Panc1 (cell line): ENCODE results near the gene VAMP2. TPM values are rescaled to one million over a fixed set of nuclear protein-coding genes. Genes with fewer than 3 reads are reported as not detected.

ENCODE experiments used
- ATAC-seq: fragments of 200-7000 bp; cut with Tn5 transposase; 2 replicates; pipeline ENCODE4 v1.9.1; 2020; ENCODE audit warnings: mild to moderate bottlenecking, moderate library complexity
- BruUV-seq: library from RNA; stranded (reverse); fragments of 400-500 nt; replicated peaks from 2 replicates; lab custom pipeline; 2021; lab: Mats Ljungman, UMichigan
- CTCF ChIA-PET: fragments of 300-600 bp; sonication (Branson Sonifier 250); formaldehyde crosslinking; loops from one replicate; lab custom pipeline; 2022; ENCODE audit warnings: antibody characterized with exemption; lab: Charles Lee
- POLR2A ChIA-PET: fragments of 300-600 bp; sonication (Branson Sonifier 250); formaldehyde crosslinking; loops from one replicate; lab custom pipeline; 2022; ENCODE audit warnings: antibody characterized with exemption; lab: Charles Lee
- DNase-seq: peaks from one replicate; pipeline ENCODE4 v3.0.0-alpha.2; 2010; ENCODE audit warnings: low read depth, low spot score
- H3K27ac ChIP-seq: 2 replicates; pipeline ENCODE4 v1.5.1; 2011; ENCODE audit warnings: mild to moderate bottlenecking, low read length, inconsistent platforms
- H3K27me3 ChIP-seq: fragments of 200-500 bp; sonication (Bioruptor generic); 2 replicates; pipeline ENCODE4 v1.6.0; 2014; ENCODE audit warnings: low read length, inconsistent platforms; ENCODE audit not compliant: control insufficient read depth, insufficient read depth
- H3K36me3 ChIP-seq: fragments of 200-500 bp; sonication (Bioruptor generic); 2 replicates; pipeline ENCODE4 v1.5.1; 2014; ENCODE audit warnings: inconsistent platforms, mild to moderate bottlenecking, low read length, moderate library complexity; ENCODE audit not compliant: control insufficient read depth, insufficient read depth
- H3K4me1 ChIP-seq: 2 replicates; pipeline ENCODE4 v1.5.1; 2011; ENCODE audit warnings: inconsistent platforms, mild to moderate bottlenecking, low read length, moderate library complexity; ENCODE audit not compliant: control insufficient read depth, insufficient read depth
- H3K4me3 ChIP-seq, 2 experiments: 2 replicates each; pipeline ENCODE4 v1.5.1; 2011 to 2012; ENCODE audit warnings: low read depth in 2 of 2, low read length in 2 of 2, mild to moderate bottlenecking in 2 of 2, inconsistent platforms in 1 of 2, moderate library complexity in 1 of 2
- H3K9me3 ChIP-seq: fragments of 200-500 bp; sonication (Bioruptor generic); 2 replicates; pipeline ENCODE4 v1.5.1; 2014; ENCODE audit warnings: low read depth, mild to moderate bottlenecking, inconsistent platforms, low read length, moderate library complexity; ENCODE audit not compliant: control insufficient read depth, insufficient read depth
- POLR2AphosphoS5 ChIP-seq: IDR thresholded peaks from 2 replicates; pipeline ENCODE4 v1.6.1; 2012; ENCODE audit warnings: mild to moderate bottlenecking, low read depth, low read length, moderate library complexity
- SIN3A ChIP-seq: IDR thresholded peaks from 2 replicates; pipeline ENCODE4 v1.6.1; 2012; ENCODE audit warnings: low read depth, mild to moderate bottlenecking, low read length, moderate library complexity, borderline replicate concordance; ENCODE audit not compliant: insufficient read depth
- TCF7L2 ChIP-seq: IDR thresholded peaks from 2 replicates; pipeline ENCODE4 v1.6.1; 2011; ENCODE audit warnings: mild to moderate bottlenecking, low read depth, low read length, inconsistent platforms
- in situ Hi-C: cut with HindIII; loops from 2 replicates; pipeline ENCODE4 v1.10.0; 2016; ENCODE audit warnings: low sequenced_read_pairs, low pct_unique_long_range_greater_than_20kb
- intact Hi-C: fragments of 100-400 bp; cut with micrococcal nuclease; formaldehyde crosslinking; loops from one replicate; pipeline ENCODE4 v1.10.0; 2022; ENCODE audit not compliant: unreplicated experiment
- total RNA-seq: library from RNA; stranded (reverse); gene quantifications from one replicate; pipeline ENCODE4 v1.2.1, GENCODE V29; 2021; ENCODE audit not compliant: unreplicated experiment
- TF ChIP-seq, protein P1 (sequence below), 2 experiments: IDR thresholded peaks; 2 replicates each; pipeline ENCODE4 v1.6.1; 2011 to 2012; ENCODE audit warnings: low read depth in 2 of 2, control low read depth in 1 of 2, low read length in 1 of 2, mild to moderate bottlenecking in 1 of 2, moderate library complexity in 1 of 2; ENCODE audit not compliant: insufficient read depth in 1 of 2
- TF ChIP-seq, protein P2 (sequence below): fragments of 450-650 bp; IDR thresholded peaks from 2 replicates; pipeline ENCODE4 v1.5.1; 2017; ENCODE audit warnings: mild to moderate bottlenecking

Gene VAMP2
- total RNA-seq, 1 experiment from 2014 or later, result 28.6 TPM

DNA sequence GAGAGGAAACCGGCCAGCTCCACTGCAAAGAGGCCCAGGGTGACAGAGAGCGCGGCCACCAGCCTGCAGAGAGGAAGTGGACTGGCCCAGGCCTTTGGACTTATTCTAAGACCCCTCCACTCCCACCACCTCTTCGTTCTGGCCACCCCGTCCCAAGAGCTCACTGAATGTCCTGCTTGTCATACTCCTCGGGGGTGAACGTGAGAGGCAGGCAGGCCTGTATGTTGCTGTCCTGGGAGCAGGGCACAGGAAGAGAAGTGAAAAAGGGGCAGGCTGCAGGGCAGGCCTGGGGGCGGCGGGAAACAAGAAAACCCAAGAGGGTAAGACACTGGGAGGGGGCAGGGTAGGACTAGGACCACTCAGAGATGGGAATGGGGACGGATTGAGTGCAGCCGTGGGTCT is 13.0 kb upstream of the VAMP2 start:
- no peaks in the 10 kb centered on the region for H3K9me3 ChIP-seq
- peak; percentile 10 for ATAC-seq
- no TSS peak for BruUV-seq
- peak overlapping the region; percentile 96 for H3K27ac ChIP-seq
- no peak for DNase-seq
- H3K4me3 ChIP-seq, result peak overlapping the region; percentile 58 to 66
- intact Hi-C loops (no loop called here), in situ Hi-C loops (no loop called here)
- no peaks in the 10 kb centered on the region for H3K36me3 ChIP-seq
- TF ChIP-seq, protein P1, sequence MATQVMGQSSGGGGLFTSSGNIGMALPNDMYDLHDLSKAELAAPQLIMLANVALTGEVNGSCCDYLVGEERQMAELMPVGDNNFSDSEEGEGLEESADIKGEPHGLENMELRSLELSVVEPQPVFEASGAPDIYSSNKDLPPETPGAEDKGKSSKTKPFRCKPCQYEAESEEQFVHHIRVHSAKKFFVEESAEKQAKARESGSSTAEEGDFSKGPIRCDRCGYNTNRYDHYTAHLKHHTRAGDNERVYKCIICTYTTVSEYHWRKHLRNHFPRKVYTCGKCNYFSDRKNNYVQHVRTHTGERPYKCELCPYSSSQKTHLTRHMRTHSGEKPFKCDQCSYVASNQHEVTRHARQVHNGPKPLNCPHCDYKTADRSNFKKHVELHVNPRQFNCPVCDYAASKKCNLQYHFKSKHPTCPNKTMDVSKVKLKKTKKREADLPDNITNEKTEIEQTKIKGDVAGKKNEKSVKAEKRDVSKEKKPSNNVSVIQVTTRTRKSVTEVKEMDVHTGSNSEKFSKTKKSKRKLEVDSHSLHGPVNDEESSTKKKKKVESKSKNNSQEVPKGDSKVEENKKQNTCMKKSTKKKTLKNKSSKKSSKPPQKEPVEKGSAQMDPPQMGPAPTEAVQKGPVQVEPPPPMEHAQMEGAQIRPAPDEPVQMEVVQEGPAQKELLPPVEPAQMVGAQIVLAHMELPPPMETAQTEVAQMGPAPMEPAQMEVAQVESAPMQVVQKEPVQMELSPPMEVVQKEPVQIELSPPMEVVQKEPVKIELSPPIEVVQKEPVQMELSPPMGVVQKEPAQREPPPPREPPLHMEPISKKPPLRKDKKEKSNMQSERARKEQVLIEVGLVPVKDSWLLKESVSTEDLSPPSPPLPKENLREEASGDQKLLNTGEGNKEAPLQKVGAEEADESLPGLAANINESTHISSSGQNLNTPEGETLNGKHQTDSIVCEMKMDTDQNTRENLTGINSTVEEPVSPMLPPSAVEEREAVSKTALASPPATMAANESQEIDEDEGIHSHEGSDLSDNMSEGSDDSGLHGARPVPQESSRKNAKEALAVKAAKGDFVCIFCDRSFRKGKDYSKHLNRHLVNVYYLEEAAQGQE (IDR thresholded peaks at IDR 0.05; ENCODE audit: insufficient read depth in 1 of 2, low read depth in 2 of 2, low read length in 1 of 2), result no peak
- TF ChIP-seq, protein P2, sequence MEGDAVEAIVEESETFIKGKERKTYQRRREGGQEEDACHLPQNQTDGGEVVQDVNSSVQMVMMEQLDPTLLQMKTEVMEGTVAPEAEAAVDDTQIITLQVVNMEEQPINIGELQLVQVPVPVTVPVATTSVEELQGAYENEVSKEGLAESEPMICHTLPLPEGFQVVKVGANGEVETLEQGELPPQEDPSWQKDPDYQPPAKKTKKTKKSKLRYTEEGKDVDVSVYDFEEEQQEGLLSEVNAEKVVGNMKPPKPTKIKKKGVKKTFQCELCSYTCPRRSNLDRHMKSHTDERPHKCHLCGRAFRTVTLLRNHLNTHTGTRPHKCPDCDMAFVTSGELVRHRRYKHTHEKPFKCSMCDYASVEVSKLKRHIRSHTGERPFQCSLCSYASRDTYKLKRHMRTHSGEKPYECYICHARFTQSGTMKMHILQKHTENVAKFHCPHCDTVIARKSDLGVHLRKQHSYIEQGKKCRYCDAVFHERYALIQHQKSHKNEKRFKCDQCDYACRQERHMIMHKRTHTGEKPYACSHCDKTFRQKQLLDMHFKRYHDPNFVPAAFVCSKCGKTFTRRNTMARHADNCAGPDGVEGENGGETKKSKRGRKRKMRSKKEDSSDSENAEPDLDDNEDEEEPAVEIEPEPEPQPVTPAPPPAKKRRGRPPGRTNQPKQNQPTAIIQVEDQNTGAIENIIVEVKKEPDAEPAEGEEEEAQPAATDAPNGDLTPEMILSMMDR, result no peak
- TF ChIP-seq TCF7L2 (no peak), POLR2AphosphoS5 (no peak), SIN3A (no peak)
- POLR2A ChIA-PET, result no interaction called here
- CTCF ChIA-PET, result no interaction called here
- H3K27me3 ChIP-seq, result no peaks in the 10 kb centered on the region
- peaks cover 18% of the 10 kb centered on the region for H3K4me1 ChIP-seq

DNA sequence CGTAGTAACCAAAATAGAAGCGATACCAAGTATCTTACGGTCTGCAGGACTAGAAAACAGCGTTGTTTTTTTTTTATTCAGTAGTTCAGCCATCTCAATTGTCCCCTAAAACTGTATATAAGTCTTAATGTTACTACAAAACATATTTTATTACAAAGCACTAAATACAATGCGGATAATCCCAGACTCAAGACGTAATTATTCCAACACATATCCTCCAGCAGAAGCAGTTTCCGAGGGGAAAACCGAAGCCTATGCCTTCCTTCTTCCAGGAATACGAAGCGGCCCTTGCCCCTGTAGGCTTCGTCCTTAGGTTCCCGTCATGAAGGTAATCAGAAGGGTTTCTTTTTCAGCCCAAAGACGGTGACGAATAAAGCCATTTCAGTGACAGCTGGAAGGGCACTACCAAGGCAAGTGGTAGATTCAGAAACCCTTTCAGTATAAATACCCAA is 11.1 kb upstream of the VAMP2 start:
- no TSS peak for BruUV-seq
- ChIA-PET POLR2A (interaction anchor here (0.6 to 1.5 kb wide), 8 partner anchors 10 to 48 kb away, joined by 3 to 17 read pairs (median 4); partner anchors contain the start of gene AURKB), CTCF (no interaction called here)
- intact Hi-C loops (no loop called here), in situ Hi-C loops (no loop called here)
- H3K4me3 ChIP-seq, result peak overlapping the region; percentile 45 to 67
- no peaks in the 10 kb centered on the region for H3K27me3 ChIP-seq
- no peak for ATAC-seq
- DNase-seq, result no peak
- H3K36me3 ChIP-seq, result no peaks in the 10 kb centered on the region
- peak overlapping the region; percentile 96 for H3K27ac ChIP-seq
- H3K9me3 ChIP-seq, result no peaks in the 10 kb centered on the region
- TF ChIP-seq POLR2AphosphoS5 (no peak), SIN3A (no peak), TCF7L2 (no peak; the same call in 1 of the 2 replicates)
- TF ChIP-seq, protein P2, result no peak
- TF ChIP-seq, protein P1 (IDR thresholded peaks at IDR 0.05; ENCODE audit: insufficient read depth in 1 of 2, low read depth in 2 of 2, low read length in 1 of 2), result no peak
- peaks cover 18% of the 10 kb centered on the region for H3K4me1 ChIP-seq
